ENCODE data around the gene RASSF8.

DNA sequence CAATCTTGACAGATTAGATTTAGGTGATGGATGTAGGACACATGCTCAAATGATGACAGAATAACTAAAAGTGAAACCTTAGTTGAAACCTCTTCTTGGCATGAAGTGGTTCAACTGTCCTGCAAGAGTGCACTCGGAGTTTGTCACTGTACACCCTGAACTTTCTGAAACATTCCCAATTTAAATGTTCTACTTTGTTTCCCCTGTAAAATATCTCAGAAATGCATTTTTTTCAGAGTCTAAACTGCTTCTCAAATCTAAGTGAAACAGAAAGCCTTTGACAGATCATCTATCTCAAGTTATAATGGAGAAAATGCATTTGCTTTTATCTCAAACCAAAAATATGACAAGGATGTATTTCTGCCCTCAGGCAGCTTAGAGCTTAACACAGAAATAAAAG lies 100.3 kb downstream of the RASSF8 start:
- TF ChIP-seq, protein P1, sequence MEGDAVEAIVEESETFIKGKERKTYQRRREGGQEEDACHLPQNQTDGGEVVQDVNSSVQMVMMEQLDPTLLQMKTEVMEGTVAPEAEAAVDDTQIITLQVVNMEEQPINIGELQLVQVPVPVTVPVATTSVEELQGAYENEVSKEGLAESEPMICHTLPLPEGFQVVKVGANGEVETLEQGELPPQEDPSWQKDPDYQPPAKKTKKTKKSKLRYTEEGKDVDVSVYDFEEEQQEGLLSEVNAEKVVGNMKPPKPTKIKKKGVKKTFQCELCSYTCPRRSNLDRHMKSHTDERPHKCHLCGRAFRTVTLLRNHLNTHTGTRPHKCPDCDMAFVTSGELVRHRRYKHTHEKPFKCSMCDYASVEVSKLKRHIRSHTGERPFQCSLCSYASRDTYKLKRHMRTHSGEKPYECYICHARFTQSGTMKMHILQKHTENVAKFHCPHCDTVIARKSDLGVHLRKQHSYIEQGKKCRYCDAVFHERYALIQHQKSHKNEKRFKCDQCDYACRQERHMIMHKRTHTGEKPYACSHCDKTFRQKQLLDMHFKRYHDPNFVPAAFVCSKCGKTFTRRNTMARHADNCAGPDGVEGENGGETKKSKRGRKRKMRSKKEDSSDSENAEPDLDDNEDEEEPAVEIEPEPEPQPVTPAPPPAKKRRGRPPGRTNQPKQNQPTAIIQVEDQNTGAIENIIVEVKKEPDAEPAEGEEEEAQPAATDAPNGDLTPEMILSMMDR (conservative IDR thresholded peaks at IDR 0.05; ENCODE audit: low read length): no peak
- TF ChIP-seq EZH2phosphoT487 (IDR thresholded peaks at IDR 0.05; ENCODE audit: borderline replicate concordance, low read depth, low read length): no peak

All from OCI-LY7 (cell line).